GM23338 (cell line): ENCODE measurements around the gene COL20A1. TPM values are rescaled to one million over a fixed set of nuclear protein-coding genes. Genes with fewer than 3 reads are reported as not detected.

Experiments
- EZH2 ChIP-seq: fragments of 200-600 bp; sonication (generic); IDR thresholded peaks from one replicate; pipeline ENCODE4 v1.8.0; 2017; ENCODE audit warnings: antibody characterized with exemption, mild to moderate bottlenecking, low read depth; ENCODE audit not compliant: unreplicated experiment
- JUNB ChIP-seq: IDR thresholded peaks from one replicate; pipeline ENCODE4 v1.6.1; 2016; ENCODE audit warnings: antibody characterized with exemption; ENCODE audit not compliant: unreplicated experiment
- ZNF114 ChIP-seq: fragments of 250-450 bp; sonication (Bioruptor Pico); IDR thresholded peaks from 2 replicates; pipeline ENCODE4 v1.5.0; 2020; ENCODE audit warnings: mild to moderate bottlenecking, moderate library complexity
- ZNF331 ChIP-seq: fragments of 250-450 bp; sonication (Bioruptor Pico); IDR thresholded peaks from 2 replicates; pipeline ENCODE4 v1.5.0; 2020; ENCODE audit warnings: low read depth, mild to moderate bottlenecking, moderate library complexity
- ZNF462 ChIP-seq: fragments of 250-450 bp; sonication (Bioruptor Pico); IDR thresholded peaks from 2 replicates; pipeline ENCODE4 v1.5.0; 2020; ENCODE audit warnings: mild to moderate bottlenecking, moderate library complexity
- polyA plus RNA-seq: library from polyadenylated mRNA; unstranded; fragments of >200 nt; fragmentation: Nextera tagmentation; extraction: Ambion mirVana; gene quantifications from 2 replicates; pipeline ENCODE4 v1.2.1, GENCODE V29; 2016
- total RNA-seq: library from RNA; depleted of rRNA; stranded (reverse); fragments of >200 nt; shearing (Covaris generic); gene quantifications from 2 replicates; pipeline ENCODE4 v1.2.3, GENCODE V29; 2014
- TF ChIP-seq, protein P1 (sequence below): IDR thresholded peaks from one replicate; pipeline ENCODE4 v1.6.1; 2018; ENCODE audit warnings: antibody characterized with exemption; ENCODE audit not compliant: unreplicated experiment

Gene COL20A1
- total and polyA plus RNA-seq, 2 experiments from 2014 or later: 0.28 to 0.79 TPM

DNA sequence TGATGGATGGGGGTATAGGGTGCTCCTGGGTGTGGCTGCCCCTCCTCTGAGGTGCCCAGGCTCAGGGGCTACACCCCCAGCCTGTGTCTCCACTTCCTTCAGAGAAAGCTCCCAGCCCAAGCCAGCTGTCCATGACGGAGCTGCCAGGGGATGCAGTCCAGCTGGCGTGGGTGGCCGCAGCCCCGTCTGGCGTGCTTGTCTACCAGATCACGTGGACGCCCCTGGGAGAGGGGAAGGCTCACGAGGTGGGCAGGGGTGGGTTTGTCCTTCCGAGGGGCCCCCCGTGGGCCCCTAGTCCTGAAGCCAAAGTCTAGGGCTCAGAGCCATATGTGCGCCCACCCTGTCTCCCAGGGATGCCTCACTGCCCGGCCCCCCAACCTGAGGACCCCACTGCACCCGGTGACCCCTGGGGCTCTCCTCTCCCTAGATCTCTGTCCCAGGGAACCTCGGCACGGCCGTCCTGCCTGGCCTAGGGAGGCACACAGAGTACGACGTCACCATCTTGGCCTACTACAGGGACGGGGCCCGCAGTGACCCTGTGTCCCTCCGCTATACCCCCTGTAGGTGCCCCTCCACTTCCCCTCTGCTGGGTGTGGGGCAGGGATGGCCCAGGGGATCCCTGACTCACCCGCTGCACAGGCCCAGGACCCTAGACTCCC, 19.8 kb downstream of the COL20A1 start (continued):
- no peak for TF ChIP-seq ZNF462 (CRISPR knock-in tag)
- TF ChIP-seq ZNF114: no peak
- TF ChIP-seq, protein P1, sequence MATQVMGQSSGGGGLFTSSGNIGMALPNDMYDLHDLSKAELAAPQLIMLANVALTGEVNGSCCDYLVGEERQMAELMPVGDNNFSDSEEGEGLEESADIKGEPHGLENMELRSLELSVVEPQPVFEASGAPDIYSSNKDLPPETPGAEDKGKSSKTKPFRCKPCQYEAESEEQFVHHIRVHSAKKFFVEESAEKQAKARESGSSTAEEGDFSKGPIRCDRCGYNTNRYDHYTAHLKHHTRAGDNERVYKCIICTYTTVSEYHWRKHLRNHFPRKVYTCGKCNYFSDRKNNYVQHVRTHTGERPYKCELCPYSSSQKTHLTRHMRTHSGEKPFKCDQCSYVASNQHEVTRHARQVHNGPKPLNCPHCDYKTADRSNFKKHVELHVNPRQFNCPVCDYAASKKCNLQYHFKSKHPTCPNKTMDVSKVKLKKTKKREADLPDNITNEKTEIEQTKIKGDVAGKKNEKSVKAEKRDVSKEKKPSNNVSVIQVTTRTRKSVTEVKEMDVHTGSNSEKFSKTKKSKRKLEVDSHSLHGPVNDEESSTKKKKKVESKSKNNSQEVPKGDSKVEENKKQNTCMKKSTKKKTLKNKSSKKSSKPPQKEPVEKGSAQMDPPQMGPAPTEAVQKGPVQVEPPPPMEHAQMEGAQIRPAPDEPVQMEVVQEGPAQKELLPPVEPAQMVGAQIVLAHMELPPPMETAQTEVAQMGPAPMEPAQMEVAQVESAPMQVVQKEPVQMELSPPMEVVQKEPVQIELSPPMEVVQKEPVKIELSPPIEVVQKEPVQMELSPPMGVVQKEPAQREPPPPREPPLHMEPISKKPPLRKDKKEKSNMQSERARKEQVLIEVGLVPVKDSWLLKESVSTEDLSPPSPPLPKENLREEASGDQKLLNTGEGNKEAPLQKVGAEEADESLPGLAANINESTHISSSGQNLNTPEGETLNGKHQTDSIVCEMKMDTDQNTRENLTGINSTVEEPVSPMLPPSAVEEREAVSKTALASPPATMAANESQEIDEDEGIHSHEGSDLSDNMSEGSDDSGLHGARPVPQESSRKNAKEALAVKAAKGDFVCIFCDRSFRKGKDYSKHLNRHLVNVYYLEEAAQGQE: no peak
- no peak for TF ChIP-seq ZNF331 (CRISPR knock-in tag)
- no peak for TF ChIP-seq JUNB
- no peak for TF ChIP-seq EZH2
